Measurements from ENCODE around the gene SRSF5.

DNA sequence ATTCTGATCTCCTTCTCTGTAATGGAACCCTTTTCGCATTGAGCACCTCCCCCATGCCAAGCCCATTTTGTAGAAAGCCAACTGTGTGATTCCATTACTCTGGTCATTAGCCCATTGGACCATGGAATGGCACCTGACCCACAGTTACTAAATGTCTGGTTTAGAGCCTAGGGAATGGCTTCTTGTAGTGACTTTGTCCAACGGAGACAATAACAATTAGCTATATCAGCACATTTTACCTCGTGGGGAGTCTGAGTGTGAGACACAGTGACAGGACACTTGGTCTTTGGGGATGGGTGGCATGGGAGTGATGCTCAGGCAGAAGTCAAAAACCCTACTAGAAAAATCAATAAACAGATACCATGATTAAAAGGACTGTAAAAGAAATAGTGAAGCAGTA is 19.7 kb downstream of the SRSF5 start:
- no peak for TF ChIP-seq ELF4 (IDR thresholded peaks at IDR 0.05)
- TF ChIP-seq SUZ12 (IDR thresholded peaks at IDR 0.05), result no peak
- no peak for TF ChIP-seq TARDBP (IDR thresholded peaks at IDR 0.05)
- TF ChIP-seq ARNT (IDR thresholded peaks at IDR 0.05), result no peak
- no peak for TF ChIP-seq L3MBTL2 (conservative IDR thresholded peaks at IDR 0.05)
- TF ChIP-seq FOXM1 (IDR thresholded peaks at IDR 0.05; ENCODE audit: borderline replicate concordance), result no peak
- TF ChIP-seq SP1 (IDR thresholded peaks at IDR 0.05), result no peak
- TF ChIP-seq ZNF384 (IDR thresholded peaks at IDR 0.05), result no peak
- TF ChIP-seq CTBP1 (IDR thresholded peaks at IDR 0.05; ENCODE audit: borderline replicate concordance), result no peak
- TF ChIP-seq BHLHE40 (IDR thresholded peaks at IDR 0.05; ENCODE audit: borderline replicate concordance), result no peak

Measured in HEK293T (cell line).